B cell (primary cell): Measurements from ENCODE around the gene RARRES1. TPM values are rescaled to one million over a fixed set of nuclear protein-coding genes. Genes with fewer than 3 reads are reported as not detected.

ENCODE experiments used
- ATAC-seq: fragments of 200-7000 bp; cut with Tn5 transposase; one replicate; pipeline ENCODE4 v1.10.0; 2021; ENCODE audit warnings: low read depth, mild to moderate bottlenecking, moderate number of reproducible peaks, moderate library complexity
- CTCF ChIA-PET: fragments of 350-600 bp; sonication (Branson Sonifier 250); formaldehyde crosslinking; loops from one replicate; lab custom pipeline; 2021; ENCODE audit warnings: antibody characterized with exemption, inconsistent platforms; lab: Charles Lee
- POLR2A ChIA-PET: fragments of 350-600 bp; sonication (Branson Sonifier 250); formaldehyde crosslinking; loops from one replicate; lab custom pipeline; 2021; ENCODE audit warnings: antibody characterized with exemption; lab: Charles Lee
- DNase-seq: peaks from one replicate; pipeline ENCODE4 v3.0.0; 2013
- H2AFZ ChIP-seq: 2 replicates; pipeline ENCODE4 v1.6.1; 2012; ENCODE audit warnings: mild to moderate bottlenecking, low read depth, low read length; ENCODE audit not compliant: insufficient read depth, poor library complexity, severe bottlenecking
- H3K27ac ChIP-seq, 2 donors: 1 replicate in 1 of 2; 2 replicates in 1 of 2; pipeline ENCODE4 v1.5.1; 2012 to 2013; ENCODE audit warnings: low read length in 2 of 2, mild to moderate bottlenecking in 2 of 2, moderate library complexity in 1 of 2
- H3K27me3 ChIP-seq, 4 experiments: fragments of 200-600 bp in 1 of 4; sonication (generic) in 1 of 4; replicated peaks in 1 of 4; 1 replicate in 2 of 4; 2 replicates in 2 of 4; pipeline versions ENCODE4 v1.6.1 to v1.7.0; 2013 to 2016; ENCODE audit warnings: low read length in 3 of 4, mild to moderate bottlenecking in 2 of 4, mixed read lengths in 1 of 4, moderate library complexity in 1 of 4; ENCODE audit not compliant: insufficient read depth in 4 of 4, control insufficient read depth in 3 of 4; ENCODE audit errors: control extremely low read depth in 1 of 4
- H3K36me3 ChIP-seq, 2 experiments: replicated peaks in 1 of 2; 1 replicate in 1 of 2; 2 replicates in 1 of 2; pipeline versions ENCODE4 v1.6.1 to v1.7.1; 2013; ENCODE audit warnings: low read length in 1 of 2; ENCODE audit not compliant: insufficient read depth in 2 of 2, control insufficient read depth in 1 of 2; ENCODE audit errors: control extremely low read depth in 1 of 2, extremely low read depth in 1 of 2
- H3K4me1 ChIP-seq, 2 donors: fragments of 200-600 bp in 1 of 2; sonication (generic) in 1 of 2; 1 replicate in 1 of 2; 2 replicates in 1 of 2; pipeline versions ENCODE4 v1.5.1 to v1.6.1; 2013 to 2017; ENCODE audit warnings: low read length in 2 of 2; ENCODE audit not compliant: control insufficient read depth in 2 of 2, insufficient read depth in 2 of 2
- H3K4me2 ChIP-seq: replicated peaks from 2 replicates; pipeline ENCODE3; 2012; ENCODE audit warnings: mild to moderate bottlenecking, low read depth, low read length; ENCODE audit not compliant: poor library complexity, severe bottlenecking
- H3K4me3 ChIP-seq, 5 experiments: fragments of 200-600 bp in 1 of 5; sonication (generic) in 1 of 5; 1 replicate in 3 of 5; 2 replicates in 2 of 5; pipeline versions ENCODE4 v1.5.1 to v1.7.0; 2011 to 2016; ENCODE audit warnings: low read length in 4 of 5, mild to moderate bottlenecking in 4 of 5, low read depth in 2 of 5, control low read depth in 1 of 5, moderate library complexity in 1 of 5; ENCODE audit not compliant: insufficient read depth in 1 of 5; ENCODE audit errors: control extremely low read depth in 1 of 5, extremely low read depth in 1 of 5
- H3K79me2 ChIP-seq: fragments of 200-600 bp; sonication (generic); one replicate; pipeline ENCODE4 v1.6.0; 2016; ENCODE audit warnings: low read length; ENCODE audit not compliant: control insufficient read depth, insufficient read depth
- H3K9ac ChIP-seq: fragments of 200-600 bp; sonication (generic); 2 replicates; pipeline ENCODE4 v1.6.1; 2017; ENCODE audit warnings: mild to moderate bottlenecking, low read length, moderate library complexity
- H3K9me3 ChIP-seq, 3 donors: one replicate each; pipeline versions ENCODE4 v1.6.1 to v1.7.1; 2013; ENCODE audit warnings: low read length in 2 of 3; ENCODE audit not compliant: control insufficient read depth in 2 of 3, insufficient read depth in 1 of 3; ENCODE audit errors: control extremely low read depth in 1 of 3
- H4K20me1 ChIP-seq: 2 replicates; pipeline ENCODE4 v1.6.0; 2012; ENCODE audit warnings: mild to moderate bottlenecking, low read length; ENCODE audit not compliant: insufficient read depth, control insufficient read depth, poor library complexity, severe bottlenecking
- H3K27ac Mint-ChIP-seq: one replicate; pipeline ENCODE4 v1.8.0; 2021; ENCODE audit warnings: mixed read lengths
- H3K27me3 Mint-ChIP-seq: one replicate; pipeline ENCODE4 v1.8.0; 2021; ENCODE audit warnings: mixed read lengths
- H3K4me1 Mint-ChIP-seq: one replicate; pipeline ENCODE4 v1.8.0; 2021; ENCODE audit warnings: mixed read lengths
- H3K4me3 Mint-ChIP-seq: one replicate; pipeline ENCODE4 v1.8.0; 2021; ENCODE audit warnings: mixed read lengths
- H3K9me3 Mint-ChIP-seq: one replicate; pipeline ENCODE4 v1.8.0; 2022; ENCODE audit warnings: mixed read lengths; ENCODE audit not compliant: insufficient read depth
- CTCF ChIP-seq: fragments of 200-600 bp; IDR thresholded peaks from one replicate; pipeline ENCODE4 v1.8.0; 2022; ENCODE audit warnings: antibody characterized with exemption, mild to moderate bottlenecking
- EZH2 ChIP-seq: IDR thresholded peaks from 2 replicates; pipeline ENCODE4 v1.6.1; 2012; ENCODE audit warnings: borderline replicate concordance, low read depth, mild to moderate bottlenecking, moderate library complexity, low read length; ENCODE audit not compliant: insufficient read depth, poor library complexity, severe bottlenecking
- WGBS: methylation state at CpG from one replicate; pipeline ENCODE4 v1.1.5; 2013; ENCODE audit warnings: missing lambda C conversion rate; ENCODE audit not compliant: insufficient coverage; 5-methylcytosine and 5-hydroxymethylcytosine counted together
- intact Hi-C: fragments of 100-400 bp; cut with micrococcal nuclease; formaldehyde crosslinking; loops from one replicate; pipeline ENCODE4 v1.10.0; 2022
- polyA plus RNA-seq: library from polyadenylated mRNA; depleted of rRNA; stranded (reverse); fragments of >200 nt; gene quantifications from 2 replicates; pipeline ENCODE4 v1.2.3, GENCODE V29; 2012
- total RNA-seq, 2 donors: library from RNA; stranded (reverse); fragments of 120-200 nt in 1 of 2; gene quantifications; 1 replicate in 1 of 2; 2 replicates in 1 of 2; pipeline versions ENCODE4 v1.2.3 to v1.2.4, GENCODE V29; 2013 to 2022

RARRES1 gene
- total and polyA plus RNA-seq, 2 donors (not counting 1 experiment from before 2014, with no cell fraction given), result not detected

- H3K4me1 Mint-ChIP-seq, result no peaks in the 10 kb centered on the region
- H3K4me2 ChIP-seq, result no peak overlapping the region
- intact Hi-C loops, result no loop called here
- TF ChIP-seq CTCF, result no peak
- TF ChIP-seq EZH2, result no peak
- no peaks in the 10 kb centered on the region for H3K79me2 ChIP-seq
- H3K9me3 ChIP-seq, result no peaks in the 10 kb centered on the region
- no peak for DNase-seq
- H3K4me1 ChIP-seq, result no peaks in the 10 kb centered on the region
- H3K27ac ChIP-seq, result no peak overlapping the region
- H3K36me3 ChIP-seq, result no peaks in the 10 kb centered on the region
- no peak overlapping the region for H3K9ac ChIP-seq
- no peak for ATAC-seq
- POLR2A ChIA-PET, result no interaction called here
- no peak overlapping the region for H3K27ac Mint-ChIP-seq
- H3K9me3 Mint-ChIP-seq, result no peaks in the 10 kb centered on the region
- no peaks in the 10 kb centered on the region for H3K27me3 ChIP-seq
- H2AFZ ChIP-seq, result no peak overlapping the region
- no peaks in the 10 kb centered on the region for H3K27me3 Mint-ChIP-seq
- H4K20me1 ChIP-seq, result no peaks in the 10 kb centered on the region
- no peak overlapping the region for H3K4me3 ChIP-seq
- no peak overlapping the region for H3K4me3 Mint-ChIP-seq
- CTCF ChIA-PET, result no interaction called here
- no CpG with 5 or more reads among the region's 7 CpGs for WGBS
These were observed 41.9 kb upstream of the RARRES1 start for GRCh38 chr3:158773845-158774830.

GRCh38 chr3:158773166-158773565, 40.9 kb upstream of the RARRES1 start:
- H3K79me2 ChIP-seq, result no peaks in the 10 kb centered on the region
- H3K9ac ChIP-seq, result no peak overlapping the region
- H3K27me3 ChIP-seq, result no peaks in the 10 kb centered on the region
- no peaks in the 10 kb centered on the region for H3K36me3 ChIP-seq
- H3K4me1 ChIP-seq, result no peaks in the 10 kb centered on the region
- TF ChIP-seq CTCF (no peak), EZH2 (no peak)
- DNase-seq (no peak), ATAC-seq (no peak)
- CTCF ChIA-PET, result no interaction called here
- no peak overlapping the region for H3K27ac Mint-ChIP-seq
- POLR2A ChIA-PET, result no interaction called here
- intact Hi-C loops, result no loop called here
- no peak overlapping the region for H3K4me3 Mint-ChIP-seq
- no peaks in the 10 kb centered on the region for H3K4me1 Mint-ChIP-seq
- no peak overlapping the region for H3K4me3 ChIP-seq
- H3K4me2 ChIP-seq, result no peak overlapping the region
- H3K9me3 Mint-ChIP-seq, result no peaks in the 10 kb centered on the region
- no peaks in the 10 kb centered on the region for H4K20me1 ChIP-seq
- H3K27me3 Mint-ChIP-seq, result no peaks in the 10 kb centered on the region
- no peaks in the 10 kb centered on the region for H3K9me3 ChIP-seq
- no peak overlapping the region for H2AFZ ChIP-seq
- no peak overlapping the region for H3K27ac ChIP-seq
